Vagina (tissue), 2 donors: ENCODE results near the gene FAM149B1. TPM values are rescaled to one million over a fixed set of nuclear protein-coding genes. Genes with fewer than 3 reads are reported as not detected.

Experiments
- DNase-seq, 2 donors: peaks; one replicate each; pipeline ENCODE4 v3.0.0-alpha.2; 2017; ENCODE audit errors: extremely low spot score in 2 of 2
- H3K27ac ChIP-seq: fragments of 200-600 bp; sonication (generic); one replicate; pipeline ENCODE4 v1.5.1; 2019
- H3K27me3 ChIP-seq: fragments of 200-600 bp; sonication (generic); one replicate; pipeline ENCODE4 v1.5.1; 2019
- H3K36me3 ChIP-seq, 2 donors: fragments of 200-600 bp; sonication (generic); one replicate each; pipeline ENCODE4 v1.5.1; 2017 to 2019
- H3K4me1 ChIP-seq: fragments of 200-600 bp; sonication (generic); one replicate; pipeline ENCODE4 v1.5.1; 2019
- H3K4me3 ChIP-seq, 2 donors: fragments of 200-600 bp; sonication (generic); 1 replicate in 1 of 2; 2 replicates in 1 of 2; pipeline ENCODE4 v1.5.1; 2016 to 2019
- H3K9me3 ChIP-seq: fragments of 200-600 bp; sonication (generic); one replicate; pipeline ENCODE4 v1.5.1; 2019
- CTCF ChIP-seq, 3 experiments: fragments of 450-650 bp in 2 of 3; fragments of 200-600 bp in 1 of 3; sonication (generic) in 1 of 3; IDR thresholded peaks; one replicate each; pipeline ENCODE4 v1.5.1; 2017 to 2019; ENCODE audit warnings: antibody characterized with exemption in 3 of 3, mild to moderate bottlenecking in 2 of 3, moderate library complexity in 2 of 3
- POLR2A ChIP-seq, 2 donors: fragments of 450-650 bp; IDR thresholded peaks; one replicate each; pipeline ENCODE4 v1.6.1; 2017; ENCODE audit warnings: antibody characterized with exemption in 2 of 2, mild to moderate bottlenecking in 2 of 2, moderate library complexity in 2 of 2
- POLR2AphosphoS5 ChIP-seq, 2 donors: sonication (generic); formaldehyde crosslinking; IDR thresholded peaks; one replicate each; pipeline ENCODE4 v1.9.0; 2017; ENCODE audit warnings: antibody characterized with exemption in 2 of 2, mild to moderate bottlenecking in 2 of 2, low read depth in 1 of 2; ENCODE audit not compliant: insufficient read depth in 1 of 2
- intact Hi-C: fragments of 100-400 bp; cut with DNase I; formaldehyde crosslinking; loops from one replicate; pipeline ENCODE4 v1.15.1; 2023
- total RNA-seq: library from RNA; depleted of rRNA; stranded (reverse); fragments of >200 nt; gene quantifications from one replicate; pipeline ENCODE4 v1.2.3, GENCODE V29; 2016

The FAM149B1 gene
- total RNA-seq, 1 donor from 2014 or later: 25.8 TPM

- no peaks in the 10 kb centered on the region for H3K4me1 ChIP-seq
- no peak overlapping the region for H3K4me3 ChIP-seq
- no peaks in the 10 kb centered on the region for H3K27me3 ChIP-seq
- TF ChIP-seq CTCF (IDR thresholded peaks at IDR 0.05) (no peak), POLR2AphosphoS5 (IDR thresholded peaks at IDR 0.05; ENCODE audit: insufficient read depth in 1 of 2, low read depth in 1 of 2) (no peak), POLR2A (IDR thresholded peaks at IDR 0.05) (no peak)
- intact Hi-C loops: no loop called here
- H3K36me3 ChIP-seq: peaks cover 0 to 58% of the 10 kb centered on the region in 2 donors
- no peak overlapping the region for H3K27ac ChIP-seq
- no peak for DNase-seq
- H3K9me3 ChIP-seq: no peaks in the 10 kb centered on the region
Measured at GRCh38 chr10:73152009-73152408, 15.9 kb upstream of the FAM149B1 start.

DNA sequence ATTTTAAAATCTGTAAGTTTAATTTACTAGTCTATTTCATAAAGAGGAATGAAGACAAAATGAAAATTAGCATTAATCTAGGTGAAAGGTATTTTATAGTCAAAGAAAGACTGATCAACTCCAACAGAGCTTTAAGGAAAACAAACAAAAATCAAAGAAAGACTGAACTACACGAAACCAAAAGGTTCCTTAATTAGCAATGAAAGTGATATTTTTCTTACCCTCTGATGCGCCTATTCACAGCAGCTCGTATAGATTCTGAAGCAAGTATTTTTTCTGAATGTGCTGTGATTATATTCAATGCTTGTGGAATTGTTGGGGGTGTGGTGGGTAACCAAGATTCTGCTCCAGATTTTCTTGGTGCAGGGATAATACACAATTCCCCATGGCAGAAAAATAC, 11.9 kb upstream of the FAM149B1 start:
- Histone ChIP-seq H3K27me3 (no peaks in the 10 kb centered on the region), H3K36me3 (peaks cover 0 to 38% of the 10 kb centered on the region in 2 donors), H3K4me1 (no peaks in the 10 kb centered on the region), H3K4me3 (no peak overlapping the region), H3K27ac (no peak overlapping the region), H3K9me3 (no peaks in the 10 kb centered on the region)
- TF ChIP-seq POLR2AphosphoS5 (IDR thresholded peaks at IDR 0.05; ENCODE audit: insufficient read depth in 1 of 2, low read depth in 1 of 2) (no peak), CTCF (IDR thresholded peaks at IDR 0.05) (no peak), POLR2A (IDR thresholded peaks at IDR 0.05) (no peak)
- intact Hi-C loops: no loop called here
- no peak for DNase-seq

GRCh38 chr10:73159038-73159648, 8.8 kb upstream of the FAM149B1 start:
- Histone ChIP-seq H3K27ac (no peak overlapping the region), H3K4me3 (no peak overlapping the region), H3K9me3 (no peaks in the 10 kb centered on the region), H3K27me3 (no peaks in the 10 kb centered on the region), H3K4me1 (peaks cover 28% of the 10 kb centered on the region), H3K36me3 (peaks cover 0 to 38% of the 10 kb centered on the region in 2 donors)
- peak; percentile 54 to 70 (median 63) for TF ChIP-seq CTCF (IDR thresholded peaks at IDR 0.05)
- TF ChIP-seq POLR2AphosphoS5 (IDR thresholded peaks at IDR 0.05; ENCODE audit: insufficient read depth in 1 of 2, low read depth in 1 of 2): peak in 1 of 2 donors; percentile 38
- no peak for TF ChIP-seq POLR2A (IDR thresholded peaks at IDR 0.05)
- no peak for DNase-seq
- intact Hi-C loops: no loop called here

- TF ChIP-seq POLR2AphosphoS5 (IDR thresholded peaks at IDR 0.05; ENCODE audit: insufficient read depth in 1 of 2, low read depth in 1 of 2): no peak
- H3K36me3 ChIP-seq: peaks cover 0 to 20% of the 10 kb centered on the region in 2 donors
- no peak overlapping the region for H3K27ac ChIP-seq
- no peak for DNase-seq
- peaks cover 43% of the 10 kb centered on the region for H3K4me1 ChIP-seq
- H3K27me3 ChIP-seq: no peaks in the 10 kb centered on the region
- H3K4me3 ChIP-seq: no peak overlapping the region
- H3K9me3 ChIP-seq: no peaks in the 10 kb centered on the region
- intact Hi-C loops: loop anchor here (10.0 kb wide), 1 partner anchor 334 kb away; the partner anchor contains the start of gene PPP3CB
Measured at GRCh38 chr10:73161079-73161478, 6.8 kb upstream of the FAM149B1 start.

DNA sequence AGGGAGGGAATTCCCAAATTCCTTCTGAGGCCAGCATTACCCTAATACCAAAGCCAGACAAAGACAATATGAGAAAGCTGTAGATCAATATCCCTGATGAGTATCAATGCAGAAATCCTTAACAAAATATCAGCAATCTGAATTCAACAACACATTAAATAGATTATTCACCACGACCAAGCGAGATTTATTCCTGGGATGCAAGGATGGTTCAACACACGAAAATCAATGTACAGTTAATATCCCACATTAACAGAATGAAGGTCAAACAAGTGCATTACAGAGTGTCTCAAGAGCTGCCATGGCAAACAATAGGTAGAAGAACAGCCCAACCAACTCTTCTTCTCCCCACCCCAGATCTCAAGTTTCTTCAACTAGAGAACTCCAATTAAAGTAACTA, 6.3 kb upstream of the FAM149B1 start:
- Histone ChIP-seq H3K36me3 (peaks cover 0 to 14% of the 10 kb centered on the region in 2 donors), H3K4me1 (peaks cover 49% of the 10 kb centered on the region), H3K27ac (no peak overlapping the region), H3K4me3 (no peak overlapping the region), H3K9me3 (no peaks in the 10 kb centered on the region), H3K27me3 (no peaks in the 10 kb centered on the region)
- intact Hi-C loops: loop anchor here (10.0 kb wide), 1 partner anchor 333 kb away; the partner anchor contains the start of gene PPP3CB
- DNase-seq: no peak
- TF ChIP-seq POLR2AphosphoS5 (IDR thresholded peaks at IDR 0.05; ENCODE audit: insufficient read depth in 1 of 2, low read depth in 1 of 2) (no peak), CTCF (IDR thresholded peaks at IDR 0.05) (no peak), POLR2A (IDR thresholded peaks at IDR 0.05) (no peak)
